ENCODE measurements around the gene ARL5C. TPM values are rescaled to one million over a fixed set of nuclear protein-coding genes. Genes with fewer than 3 reads are reported as not detected.

Gene ARL5C
- total RNA-seq, 1 donor from 2014 or later, result not detected

GRCh38 chr17:39191750-39192510 is 26.0 kb upstream of the ARL5C start:
- DNase-seq (ENCODE audit: low spot score), result no peak
- no peak overlapping the region for H3K4me3 Mint-ChIP-seq
- H3K27ac Mint-ChIP-seq, result no peak overlapping the region
- H3K4me1 Mint-ChIP-seq (ENCODE audit: low read depth), result peaks cover 18% of the 10 kb centered on the region
- no peaks in the 10 kb centered on the region for H3K9me3 Mint-ChIP-seq
- intact Hi-C loops (cut with micrococcal nuclease), result no loop called here
- peaks cover 14% of the 10 kb centered on the region for H3K36me3 Mint-ChIP-seq (ENCODE audit: low read depth)
- H3K27me3 Mint-ChIP-seq (ENCODE audit: insufficient read depth), result no peaks in the 10 kb centered on the region

- H3K27ac Mint-ChIP-seq, result no peak overlapping the region
- no peaks in the 10 kb centered on the region for H3K9me3 Mint-ChIP-seq
- H3K27me3 Mint-ChIP-seq (ENCODE audit: insufficient read depth), result no peaks in the 10 kb centered on the region
- DNase-seq (ENCODE audit: low spot score), result no peak
- H3K36me3 Mint-ChIP-seq (ENCODE audit: low read depth), result peaks cover 19% of the 10 kb centered on the region
- H3K4me1 Mint-ChIP-seq (ENCODE audit: low read depth), result peaks cover 2% of the 10 kb centered on the region
- no peak overlapping the region for H3K4me3 Mint-ChIP-seq
- intact Hi-C loops (cut with micrococcal nuclease), result no loop called here
These were observed 21.3 kb upstream of the ARL5C start for GRCh38 chr17:39187152-39187830.

- Mint-ChIP-seq H3K4me1 (ENCODE audit: low read depth) (no peaks in the 10 kb centered on the region), H3K9me3 (no peaks in the 10 kb centered on the region), H3K36me3 (ENCODE audit: low read depth) (peaks cover 18% of the 10 kb centered on the region)
These were observed 20.6 kb upstream of the ARL5C start for GRCh38 chr17:39186481-39187002.

GRCh38 chr17:39183720-39184119 is 17.8 kb upstream of the ARL5C start:
- intact Hi-C loops (cut with micrococcal nuclease), result no loop called here
- Mint-ChIP-seq H3K36me3 (ENCODE audit: low read depth) (peaks cover 16% of the 10 kb centered on the region), H3K4me1 (ENCODE audit: low read depth) (no peaks in the 10 kb centered on the region), H3K9me3 (no peaks in the 10 kb centered on the region), H3K27me3 (ENCODE audit: insufficient read depth) (no peaks in the 10 kb centered on the region), H3K27ac (peak overlapping the region; percentile 26), H3K4me3 (no peak overlapping the region)
- no peak for DNase-seq (ENCODE audit: low spot score)

More at GRCh38 chr17:39186481-39187002, 20.6 kb upstream of the ARL5C start:
- no peaks in the 10 kb centered on the region for H3K27me3 Mint-ChIP-seq (ENCODE audit: insufficient read depth)
- DNase-seq (ENCODE audit: low spot score), result no peak
- H3K27ac Mint-ChIP-seq, result no peak overlapping the region
- intact Hi-C loops (cut with micrococcal nuclease), result no loop called here
- H3K4me3 Mint-ChIP-seq, result no peak overlapping the region

- intact Hi-C loops (cut with micrococcal nuclease), result no loop called here
These were observed 17.1 kb upstream of the ARL5C start for GRCh38 chr17:39183045-39183444.

GRCh38 chr17:39181303-39181702 is 15.3 kb upstream of the ARL5C start:
- Mint-ChIP-seq H3K4me3 (no peak overlapping the region), H3K27me3 (ENCODE audit: insufficient read depth) (no peaks in the 10 kb centered on the region), H3K36me3 (ENCODE audit: low read depth) (peaks cover 21% of the 10 kb centered on the region), H3K4me1 (ENCODE audit: low read depth) (no peaks in the 10 kb centered on the region), H3K27ac (no peak overlapping the region), H3K9me3 (no peaks in the 10 kb centered on the region)
- intact Hi-C loops (cut with micrococcal nuclease), result no loop called here
- no peak for DNase-seq (ENCODE audit: low spot score)

More at GRCh38 chr17:39183045-39183444, 17.1 kb upstream of the ARL5C start:
- H3K36me3 Mint-ChIP-seq (ENCODE audit: low read depth), result peaks cover 17% of the 10 kb centered on the region
- no peak overlapping the region for H3K27ac Mint-ChIP-seq
- H3K27me3 Mint-ChIP-seq (ENCODE audit: insufficient read depth), result no peaks in the 10 kb centered on the region
- no peaks in the 10 kb centered on the region for H3K9me3 Mint-ChIP-seq
- no peak overlapping the region for H3K4me3 Mint-ChIP-seq
- H3K4me1 Mint-ChIP-seq (ENCODE audit: low read depth), result no peaks in the 10 kb centered on the region
- no peak for DNase-seq (ENCODE audit: low spot score)

- no peaks in the 10 kb centered on the region for H3K27me3 Mint-ChIP-seq (ENCODE audit: insufficient read depth)
- no peak overlapping the region for H3K4me3 Mint-ChIP-seq
- DNase-seq (ENCODE audit: low spot score), result no peak
- no peaks in the 10 kb centered on the region for H3K4me1 Mint-ChIP-seq (ENCODE audit: low read depth)
- H3K9me3 Mint-ChIP-seq, result no peaks in the 10 kb centered on the region
- no peak overlapping the region for H3K27ac Mint-ChIP-seq
- peaks cover 19% of the 10 kb centered on the region for H3K36me3 Mint-ChIP-seq (ENCODE audit: low read depth)
- intact Hi-C loops (cut with micrococcal nuclease), result no loop called here
These were observed 12.6 kb upstream of the ARL5C start for GRCh38 chr17:39178536-39178935.

- no peak for DNase-seq (ENCODE audit: low spot score)
- Mint-ChIP-seq H3K9me3 (no peaks in the 10 kb centered on the region), H3K4me1 (ENCODE audit: low read depth) (peaks cover 2% of the 10 kb centered on the region), H3K36me3 (ENCODE audit: low read depth) (peaks cover 9% of the 10 kb centered on the region), H3K4me3 (no peak overlapping the region), H3K27me3 (ENCODE audit: insufficient read depth) (no peaks in the 10 kb centered on the region), H3K27ac (no peak overlapping the region)
- intact Hi-C loops (cut with micrococcal nuclease), result no loop called here
These were observed 11.3 kb upstream of the ARL5C start for GRCh38 chr17:39177256-39177655.

GRCh38 chr17:39175695-39176093 is 9.7 kb upstream of the ARL5C start:
- no peak overlapping the region for H3K4me3 Mint-ChIP-seq
- H3K27ac Mint-ChIP-seq, result no peak overlapping the region
- H3K9me3 Mint-ChIP-seq, result no peaks in the 10 kb centered on the region
- intact Hi-C loops (cut with micrococcal nuclease), result loop anchor here (1.0 kb wide), 3 partner anchors 10 to 192 kb away; no protein-coding TSS in a partner anchor
- H3K27me3 Mint-ChIP-seq (ENCODE audit: insufficient read depth), result peaks cover under 1% of the 10 kb centered on the region
- H3K36me3 Mint-ChIP-seq (ENCODE audit: low read depth), result peaks cover 9% of the 10 kb centered on the region
- H3K4me1 Mint-ChIP-seq (ENCODE audit: low read depth), result peaks cover 7% of the 10 kb centered on the region
- DNase-seq (ENCODE audit: low spot score), result no peak

- Mint-ChIP-seq H3K4me3 (no peak overlapping the region), H3K27ac (no peak overlapping the region), H3K27me3 (ENCODE audit: insufficient read depth) (peaks cover 5% of the 10 kb centered on the region), H3K9me3 (no peaks in the 10 kb centered on the region), H3K4me1 (ENCODE audit: low read depth) (peaks cover 7% of the 10 kb centered on the region), H3K36me3 (ENCODE audit: low read depth) (peaks cover 9% of the 10 kb centered on the region)
- peak; percentile 58 for DNase-seq (ENCODE audit: low spot score)
- intact Hi-C loops (cut with micrococcal nuclease), result loop anchor here (1.0 kb wide), 3 partner anchors 10 to 192 kb away; no protein-coding TSS in a partner anchor
These were observed 9.1 kb upstream of the ARL5C start for GRCh38 chr17:39174920-39175694.

GRCh38 chr17:39173526-39174274 is 7.7 kb upstream of the ARL5C start:
- H3K4me3 Mint-ChIP-seq, result no peak overlapping the region
- intact Hi-C loops (cut with micrococcal nuclease), result no loop called here
- peaks cover 9% of the 10 kb centered on the region for H3K36me3 Mint-ChIP-seq (ENCODE audit: low read depth)
- H3K27ac Mint-ChIP-seq, result no peak overlapping the region
- H3K27me3 Mint-ChIP-seq (ENCODE audit: insufficient read depth), result peaks cover 5% of the 10 kb centered on the region
- H3K9me3 Mint-ChIP-seq, result no peaks in the 10 kb centered on the region
- DNase-seq (ENCODE audit: low spot score), result no peak
- H3K4me1 Mint-ChIP-seq (ENCODE audit: low read depth), result peaks cover 7% of the 10 kb centered on the region

GRCh38 chr17:39173080-39173479 is 7.1 kb upstream of the ARL5C start:
- Mint-ChIP-seq H3K27ac (no peak overlapping the region), H3K36me3 (ENCODE audit: low read depth) (peaks cover 8% of the 10 kb centered on the region), H3K9me3 (no peaks in the 10 kb centered on the region), H3K4me3 (no peak overlapping the region), H3K4me1 (ENCODE audit: low read depth) (peaks cover 7% of the 10 kb centered on the region), H3K27me3 (ENCODE audit: insufficient read depth) (peaks cover 5% of the 10 kb centered on the region)
- no peak for DNase-seq (ENCODE audit: low spot score)
- intact Hi-C loops (cut with micrococcal nuclease), result no loop called here

All from activated T-helper 1 cell treated with anti-CD3 and anti-CD28 coated beads, Interleukin-12 subunit alpha, Interleukin-12 subunit beta, Interleukin-2, Interleukin-4 antibody, amounts not matched to agents 30 ng/mL and 10 ng/mL and 1 ng/mL, durations not matched to agents 14 hours and 24 hours and 36 hours (primary cell).